CD14-positive monocyte (primary cell): Measurements from ENCODE around the gene CDYL2. TPM values are rescaled to one million over a fixed set of nuclear protein-coding genes. Genes with fewer than 3 reads are reported as not detected.
"Not testable (repeated sequence)": the region's sequence is repeated elsewhere in the genome, so short reads cannot be mapped to it uniquely, and the experiment has no call there.

Experiments
- DNase-seq, 3 donors: peaks; one replicate each; pipeline ENCODE4 v3.0.0-alpha.2; 2011 to 2022
- H2AFZ ChIP-seq: 2 replicates; pipeline ENCODE4 v1.6.0; 2012; ENCODE audit warnings: mild to moderate bottlenecking, low read depth, low read length, inconsistent platforms; ENCODE audit not compliant: insufficient read depth, poor library complexity, severe bottlenecking
- H3K27ac ChIP-seq, 2 donors: 1 replicate in 1 of 2; 2 replicates in 1 of 2; pipeline ENCODE4 v1.5.1; 2012 to 2013; ENCODE audit warnings: low read length in 2 of 2, control low read depth in 1 of 2, inconsistent platforms in 1 of 2, low read depth in 1 of 2, mild to moderate bottlenecking in 1 of 2
- H3K27me3 ChIP-seq, 2 donors: one replicate each; pipeline versions ENCODE4 v1.6.0 to v1.6.1; 2011 to 2013; ENCODE audit warnings: low read length in 2 of 2; ENCODE audit not compliant: control insufficient read depth in 2 of 2, insufficient read depth in 2 of 2
- H3K36me3 ChIP-seq, 2 donors: replicated peaks in 1 of 2; 1 replicate in 1 of 2; 2 replicates in 1 of 2; pipeline versions ENCODE4 v1.5.1 to v1.6.1; 2012 to 2013; ENCODE audit warnings: low read length in 2 of 2, control low read depth in 1 of 2, inconsistent platforms in 1 of 2, mild to moderate bottlenecking in 1 of 2; ENCODE audit not compliant: insufficient read depth in 2 of 2, control insufficient read depth in 1 of 2
- H3K4me1 ChIP-seq, 2 donors: 1 replicate in 1 of 2; 2 replicates in 1 of 2; pipeline versions ENCODE4 v1.5.1 to v1.6.1; 2012 to 2013; ENCODE audit warnings: low read length in 2 of 2, control low read depth in 1 of 2, inconsistent platforms in 1 of 2, mild to moderate bottlenecking in 1 of 2, moderate library complexity in 1 of 2; ENCODE audit not compliant: insufficient read depth in 2 of 2, control insufficient read depth in 1 of 2
- H3K4me2 ChIP-seq: replicated peaks from 2 replicates; pipeline ENCODE3; 2012; ENCODE audit warnings: low read length, moderate library complexity, mild to moderate bottlenecking; ENCODE audit not compliant: poor library complexity, severe bottlenecking; ENCODE audit errors: extremely low read depth
- H3K4me3 ChIP-seq, 3 experiments: fragments of 200-600 bp in 1 of 3; sonication (generic) in 1 of 3; replicated peaks in 1 of 3; 1 replicate in 2 of 3; 2 replicates in 1 of 3; pipeline ENCODE4 v1.5.1; 2011 to 2013; ENCODE audit warnings: low read length in 3 of 3, mild to moderate bottlenecking in 3 of 3, control low read depth in 2 of 3, low read depth in 2 of 3, inconsistent platforms in 1 of 3, moderate library complexity in 1 of 3
- H3K79me2 ChIP-seq: 2 replicates; pipeline ENCODE4 v1.6.0; 2012; ENCODE audit warnings: mild to moderate bottlenecking, control low read depth, inconsistent platforms, low read length, moderate library complexity; ENCODE audit not compliant: insufficient read depth
- H3K9ac ChIP-seq: 2 replicates; pipeline ENCODE4 v1.6.0; 2017; ENCODE audit warnings: low read length, mild to moderate bottlenecking; ENCODE audit not compliant: insufficient read depth, poor library complexity, severe bottlenecking
- H3K9me3 ChIP-seq, 2 donors: replicated peaks in 1 of 2; 1 replicate in 1 of 2; 2 replicates in 1 of 2; pipeline versions ENCODE4 v1.5.1 to v1.6.1; 2012 to 2013; ENCODE audit warnings: low read length in 2 of 2, control low read depth in 1 of 2; ENCODE audit not compliant: control insufficient read depth in 1 of 2, insufficient read depth in 1 of 2
- H4K20me1 ChIP-seq: 2 replicates; pipeline ENCODE4 v1.6.0; 2012; ENCODE audit warnings: mild to moderate bottlenecking, low read length, control low read depth, moderate library complexity; ENCODE audit not compliant: insufficient read depth
- H3K27ac Mint-ChIP-seq, 7 donors: one replicate each; pipeline ENCODE4 v1.8.0; 2020; ENCODE audit warnings: mild to moderate bottlenecking in 7 of 7, mixed read lengths in 7 of 7, moderate library complexity in 6 of 7, inconsistent platforms in 2 of 7
- H3K27me3 Mint-ChIP-seq, 3 donors: one replicate each; pipeline ENCODE4 v1.8.0; 2021 to 2022; ENCODE audit warnings: low read depth in 3 of 3, mild to moderate bottlenecking in 3 of 3, mixed read lengths in 3 of 3, moderate library complexity in 3 of 3, inconsistent platforms in 1 of 3
- H3K36me3 Mint-ChIP-seq, 2 donors: one replicate each; pipeline ENCODE4 v1.8.0; 2020; ENCODE audit warnings: mixed read lengths in 2 of 2, inconsistent platforms in 1 of 2, mild to moderate bottlenecking in 1 of 2
- H3K4me1 Mint-ChIP-seq: one replicate; pipeline ENCODE4 v1.8.0; 2020; ENCODE audit warnings: mild to moderate bottlenecking, mixed read lengths
- H3K4me3 Mint-ChIP-seq, 2 donors: one replicate each; pipeline ENCODE4 v1.8.0; 2020; ENCODE audit warnings: mild to moderate bottlenecking in 2 of 2, mixed read lengths in 2 of 2, moderate library complexity in 1 of 2
- H3K9me3 Mint-ChIP-seq, 7 donors: one replicate each; pipeline ENCODE4 v1.8.0; 2020 to 2022; ENCODE audit warnings: mixed read lengths in 7 of 7, mild to moderate bottlenecking in 6 of 7, moderate library complexity in 6 of 7, inconsistent platforms in 2 of 7
- WGBS: methylation state at CpG from one replicate; pipeline ENCODE4 v1.1.5; 2013; ENCODE audit warnings: missing lambda C conversion rate; ENCODE audit not compliant: insufficient coverage; 5-methylcytosine and 5-hydroxymethylcytosine counted together
- intact Hi-C, 2 donors: fragments of 100-400 bp; cut with micrococcal nuclease; formaldehyde crosslinking; loops; one replicate each; pipeline versions ENCODE4 v1.15.0 to v1.15.1; 2023
- polyA plus RNA-seq, 3 donors: library from polyadenylated mRNA; depleted of rRNA in 1 of 3; unstranded in 2 of 3; stranded (reverse) in 1 of 3; fragments of 300-500 nt in 2 of 3; fragments of >200 nt in 1 of 3; fragmentation: Illumina TruSeq in 2 of 3; gene quantifications; 1 replicate in 2 of 3; 2 replicates in 1 of 3; pipeline ENCODE4 v1.2.3, GENCODE V29; 2012 to 2021
- TF ChIP-seq, protein P1 (sequence below): fragments of 200-600 bp; IDR thresholded peaks from one replicate; pipeline ENCODE4 v1.8.0; 2022; ENCODE audit warnings: antibody characterized with exemption, mild to moderate bottlenecking

CDYL2 gene
- polyA plus RNA-seq, 3 donors, result 0.42 to 2.6 (median 0.93) TPM

DNA sequence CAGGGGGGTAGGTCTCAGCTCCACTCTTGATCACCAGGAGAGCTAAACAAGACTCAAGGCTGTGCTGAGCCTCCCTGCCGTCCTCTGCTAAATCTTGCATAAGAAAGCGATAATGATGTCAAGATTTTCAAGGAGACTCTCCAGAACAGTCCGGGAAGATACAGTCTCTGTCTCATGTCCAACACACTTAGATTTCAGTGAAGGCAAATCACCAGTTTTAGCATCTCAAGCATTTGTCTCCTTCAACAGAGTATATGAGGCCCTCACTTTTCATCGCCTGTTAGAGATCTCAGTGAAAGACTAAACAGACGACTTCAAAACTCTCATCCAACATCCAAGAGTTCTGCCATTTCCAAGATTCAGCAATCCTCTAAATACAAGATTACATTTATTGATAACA, 13.6 kb downstream of the CDYL2 start:
- Histone ChIP-seq H3K36me3 (no peaks in the 10 kb centered on the region), H3K4me1 (no peaks in the 10 kb centered on the region), H3K27me3 (no peaks in the 10 kb centered on the region), H2AFZ (no peak overlapping the region), H3K79me2 (peaks cover 4% of the 10 kb centered on the region), H3K27ac (no peak overlapping the region), H3K9me3 (no peaks in the 10 kb centered on the region), H3K4me2 (no peak overlapping the region), H3K9ac (no peak overlapping the region), H4K20me1 (peaks cover 17% of the 10 kb centered on the region), H3K4me3 (no peak overlapping the region)
- 97% methylated on average over 3 of the region's 5 CpGs for WGBS
- peak overlapping the region in 1 of 7 donors; percentile 20 for H3K27ac Mint-ChIP-seq
- TF ChIP-seq, protein P1, sequence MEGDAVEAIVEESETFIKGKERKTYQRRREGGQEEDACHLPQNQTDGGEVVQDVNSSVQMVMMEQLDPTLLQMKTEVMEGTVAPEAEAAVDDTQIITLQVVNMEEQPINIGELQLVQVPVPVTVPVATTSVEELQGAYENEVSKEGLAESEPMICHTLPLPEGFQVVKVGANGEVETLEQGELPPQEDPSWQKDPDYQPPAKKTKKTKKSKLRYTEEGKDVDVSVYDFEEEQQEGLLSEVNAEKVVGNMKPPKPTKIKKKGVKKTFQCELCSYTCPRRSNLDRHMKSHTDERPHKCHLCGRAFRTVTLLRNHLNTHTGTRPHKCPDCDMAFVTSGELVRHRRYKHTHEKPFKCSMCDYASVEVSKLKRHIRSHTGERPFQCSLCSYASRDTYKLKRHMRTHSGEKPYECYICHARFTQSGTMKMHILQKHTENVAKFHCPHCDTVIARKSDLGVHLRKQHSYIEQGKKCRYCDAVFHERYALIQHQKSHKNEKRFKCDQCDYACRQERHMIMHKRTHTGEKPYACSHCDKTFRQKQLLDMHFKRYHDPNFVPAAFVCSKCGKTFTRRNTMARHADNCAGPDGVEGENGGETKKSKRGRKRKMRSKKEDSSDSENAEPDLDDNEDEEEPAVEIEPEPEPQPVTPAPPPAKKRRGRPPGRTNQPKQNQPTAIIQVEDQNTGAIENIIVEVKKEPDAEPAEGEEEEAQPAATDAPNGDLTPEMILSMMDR, result no peak
- no peaks in the 10 kb centered on the region for H3K36me3 Mint-ChIP-seq
- DNase-seq, result no peak
- H3K4me3 Mint-ChIP-seq, result no peak overlapping the region
- no peaks in the 10 kb centered on the region for H3K27me3 Mint-ChIP-seq
- H3K9me3 Mint-ChIP-seq, result peaks cover 1 to 12% (median 11%) of the 10 kb centered on the region in 7 donors
- intact Hi-C loops, result no loop called here
- H3K4me1 Mint-ChIP-seq, result no peaks in the 10 kb centered on the region

DNA sequence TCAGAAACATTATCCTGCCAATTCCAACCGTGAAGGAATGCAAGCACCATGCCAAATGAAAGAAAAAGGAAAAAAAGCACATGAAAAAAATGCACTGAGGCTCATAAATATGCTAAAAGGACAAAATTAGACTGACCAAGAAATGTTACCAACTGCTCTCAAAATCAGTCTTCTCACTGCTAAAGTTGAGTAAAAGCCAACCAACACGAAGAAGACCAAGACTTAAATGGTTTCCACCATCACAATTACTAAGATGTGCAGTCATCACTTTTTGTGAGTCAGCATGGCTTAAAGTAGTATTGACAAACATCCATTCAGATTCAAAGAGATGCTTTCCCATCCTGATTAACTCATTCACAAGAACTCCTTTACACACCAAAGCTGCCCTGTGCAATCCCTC, 16.4 kb downstream of the CDYL2 start:
- no peak overlapping the region for H3K27ac Mint-ChIP-seq
- H3K4me3 Mint-ChIP-seq, result no peak overlapping the region
- Histone ChIP-seq H3K27ac (no peak overlapping the region), H3K27me3 (no peaks in the 10 kb centered on the region), H3K9ac (no peak overlapping the region), H3K9me3 (peaks cover 4 to 13% of the 10 kb centered on the region in 2 donors), H2AFZ (no peak overlapping the region), H4K20me1 (peaks cover 9% of the 10 kb centered on the region), H3K4me1 (no peaks in the 10 kb centered on the region), H3K79me2 (peaks cover 4% of the 10 kb centered on the region), H3K4me2 (no peak overlapping the region), H3K36me3 (no peaks in the 10 kb centered on the region), H3K4me3 (no peak overlapping the region)
- WGBS, result 79% methylated on average over 2 of the region's 2 CpGs
- no peaks in the 10 kb centered on the region for H3K4me1 Mint-ChIP-seq
- peaks cover 0 to 1% (median 0%) of the 10 kb centered on the region in 3 donors for H3K27me3 Mint-ChIP-seq
- TF ChIP-seq, protein P1, result no peak
- intact Hi-C loops, result no loop called here
- H3K36me3 Mint-ChIP-seq, result peaks cover 0 to 3% of the 10 kb centered on the region in 2 donors
- peaks cover 3 to 30% (median 25%) of the 10 kb centered on the region in 7 donors for H3K9me3 Mint-ChIP-seq
- DNase-seq, result no peak

DNA sequence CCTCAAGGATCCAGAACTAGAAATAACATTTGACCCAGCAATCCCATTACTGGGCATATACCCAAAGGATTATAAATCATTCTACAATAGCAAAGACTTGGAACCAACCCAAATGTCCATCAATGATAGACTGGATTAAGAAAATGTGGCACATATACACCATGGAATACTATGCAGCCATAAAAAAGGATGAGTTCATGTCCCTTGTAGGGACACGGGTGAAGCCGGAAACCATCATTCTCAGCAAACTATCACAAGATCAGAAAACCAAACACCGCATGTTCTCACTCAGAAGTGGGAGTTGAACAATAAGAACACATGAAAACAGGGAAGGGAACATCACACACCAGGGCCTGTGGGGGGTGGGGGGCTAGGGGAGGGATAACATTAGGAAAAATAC, 17.8 kb downstream of the CDYL2 start:
- H3K27ac Mint-ChIP-seq, H3K4me2 ChIP-seq, H4K20me1 ChIP-seq, H3K4me1 Mint-ChIP-seq, H3K9ac ChIP-seq, H3K4me1 ChIP-seq, H3K36me3 ChIP-seq, H3K27me3 ChIP-seq, H3K36me3 Mint-ChIP-seq, H3K4me3 ChIP-seq, H3K27ac ChIP-seq, H3K79me2 ChIP-seq, H2AFZ ChIP-seq, intact Hi-C loops, H3K27me3 Mint-ChIP-seq, DNase-seq, H3K4me3 Mint-ChIP-seq: not testable (repeated sequence)
- WGBS, result no CpG with 5 or more reads among the region's 3 CpGs
- H3K9me3 ChIP-seq, result peaks cover 4 to 17% of the 10 kb centered on the region in 2 donors
- peaks cover 2 to 44% (median 37%) of the 10 kb centered on the region in 7 donors for H3K9me3 Mint-ChIP-seq
